GM12878 (cell line): ENCODE measurements around the gene GAL3ST2. TPM values are rescaled to one million over a fixed set of nuclear protein-coding genes. Genes with fewer than 3 reads are reported as not detected.

ENCODE experiments used
- ATAC-seq: fragments of 200-7000 bp; cut with Tn5 transposase; 3 replicates; pipeline ENCODE4 v1.9.1; 2020; ENCODE audit warnings: mild to moderate bottlenecking, moderate library complexity
- BruUV-seq: library from RNA; stranded (reverse); fragments of 400-500 nt; replicated peaks from 2 replicates; lab custom pipeline; 2021; lab: Mats Ljungman, UMichigan
- CTCF ChIA-PET: fragments of 300-600 bp; sonication (Branson Sonifier 250); formaldehyde crosslinking; extraction: SDS; loops from one replicate; lab custom pipeline; 2021; ENCODE audit warnings: inconsistent platforms; lab: Yijun Ruan, JAX
- POLR2A ChIA-PET: fragments of 350-600 bp; formaldehyde crosslinking; extraction: SDS; loops from one replicate; lab custom pipeline; 2021; ENCODE audit warnings: inconsistent platforms; lab: Charles Lee
- RAD21 ChIA-PET: fragments of 300-600 bp; sonication (Branson Sonifier 250); formaldehyde crosslinking; loops from one replicate; lab custom pipeline; 2023; ENCODE audit warnings: antibody characterized with exemption; ENCODE audit not compliant: unreplicated experiment; lab: Charles Lee
- SMC1A ChIA-PET: fragments of 300-600 bp; sonication (Branson Sonifier 250); formaldehyde crosslinking; loops from one replicate; lab custom pipeline; 2023; ENCODE audit not compliant: unreplicated experiment, uncharacterized antibody; lab: Charles Lee
- DNase-seq: peaks from one replicate; pipeline ENCODE4 v3.0.0-alpha.2; 2011; ENCODE audit warnings: low read depth, low spot score
- FAIRE-seq: peaks from 3 replicates; lab custom pipeline; 2011; peaks lifted over from hg19 to GRCh38; lab: Jason Lieb, UNC
- H2AFZ ChIP-seq: 2 replicates; pipeline ENCODE4 v1.6.0; 2011; ENCODE audit warnings: low read depth, low read length, control low read depth; ENCODE audit not compliant: control insufficient read depth
- H3K27ac ChIP-seq: 2 replicates; pipeline ENCODE4 v1.5.1; 2011; ENCODE audit warnings: control low read depth; ENCODE audit not compliant: control insufficient read depth, insufficient read depth
- H3K27me3 ChIP-seq, 2 experiments: replicated peaks in 1 of 2; 2 replicates each; pipeline versions ENCODE4 v1.6.0 to v1.6.1; 2011; ENCODE audit warnings: low read length in 1 of 2; ENCODE audit not compliant: control insufficient read depth in 2 of 2, insufficient read depth in 2 of 2
- H3K36me3 ChIP-seq, 2 experiments: 2 replicates each; pipeline ENCODE4 v1.5.1; 2011; ENCODE audit warnings: low read length in 1 of 2; ENCODE audit not compliant: control insufficient read depth in 2 of 2, insufficient read depth in 2 of 2
- H3K4me1 ChIP-seq: 2 replicates; pipeline ENCODE4 v1.6.1; 2011; ENCODE audit warnings: mild to moderate bottlenecking, low read length, moderate library complexity, mixed read lengths; ENCODE audit not compliant: control insufficient read depth, insufficient read depth
- H3K4me2 ChIP-seq: 2 replicates; pipeline ENCODE4 v1.6.0; 2011; ENCODE audit warnings: control low read depth; ENCODE audit not compliant: control insufficient read depth, insufficient read depth
- H3K4me3 ChIP-seq: fragments of 200-600 bp; sonication (generic); 2 replicates; pipeline ENCODE4 v1.5.1; 2016
- H3K79me2 ChIP-seq: 2 replicates; pipeline ENCODE4 v1.6.0; 2011; ENCODE audit warnings: low read length; ENCODE audit not compliant: control insufficient read depth, insufficient read depth
- H3K9ac ChIP-seq: 2 replicates; pipeline ENCODE4 v1.8.0; 2011; ENCODE audit warnings: low read length, control low read depth, mixed read lengths; ENCODE audit not compliant: control insufficient read depth, insufficient read depth
- H3K9me3 ChIP-seq: replicated peaks from 3 replicates; pipeline ENCODE4 v1.5.1; 2011; ENCODE audit warnings: mild to moderate bottlenecking, low read length; ENCODE audit not compliant: control insufficient read depth, insufficient read depth
- H4K20me1 ChIP-seq: 2 replicates; pipeline ENCODE4 v1.6.0; 2011; ENCODE audit not compliant: control insufficient read depth, insufficient read depth
- BMI1 ChIP-seq: fragments of 450-650 bp; IDR thresholded peaks from 2 replicates; pipeline ENCODE4 v1.6.1; 2016; ENCODE audit warnings: mild to moderate bottlenecking, moderate library complexity, borderline replicate concordance
- CBFB ChIP-seq: IDR thresholded peaks from 2 replicates; pipeline ENCODE4 v1.6.1; 2016; ENCODE audit warnings: antibody characterized with exemption, low read depth
- IKZF1 ChIP-seq: fragments of 450-650 bp; conservative IDR thresholded peaks from 2 replicates; pipeline ENCODE4 v1.6.1; 2017; ENCODE audit warnings: antibody characterized with exemption, mild to moderate bottlenecking
- SMAD5 ChIP-seq: IDR thresholded peaks from 2 replicates; pipeline ENCODE4 v1.6.1; 2016; ENCODE audit warnings: antibody characterized with exemption, low read depth
- SREBF2 ChIP-seq: IDR thresholded peaks from 2 replicates; pipeline ENCODE4 v1.6.1; 2012; ENCODE audit warnings: mild to moderate bottlenecking, low read length
- TCF3 ChIP-seq: IDR thresholded peaks from 2 replicates; pipeline ENCODE4 v1.6.1; 2012; ENCODE audit warnings: low read depth, mild to moderate bottlenecking, low read length, borderline replicate concordance; ENCODE audit not compliant: insufficient read depth
- ZNF622 ChIP-seq: fragments of 450-650 bp; IDR thresholded peaks from 2 replicates; pipeline ENCODE4 v1.6.1; 2017; ENCODE audit warnings: mild to moderate bottlenecking, inconsistent platforms
- WGBS: methylation state at CpG from one replicate; pipeline ENCODE4 v1.1.6; 2016; ENCODE audit warnings: low lambda C conversion rate; ENCODE audit not compliant: insufficient replicate concordance, insufficient coverage; ENCODE audit errors: missing lambda C conversion rate; 5-methylcytosine and 5-hydroxymethylcytosine counted together
- in situ Hi-C: fragments of 300-500 bp; cut with MboI; formaldehyde crosslinking; loops from 9 replicates; pipeline ENCODE4 v1.14.3; 2018; ENCODE audit warnings: mixed read lengths
- intact Hi-C: fragments of 100-400 bp; cut with micrococcal nuclease; formaldehyde crosslinking; loops from one replicate; pipeline ENCODE4 v1.14.2; 2022; ENCODE audit not compliant: unreplicated experiment
- polyA plus RNA-seq, 11 experiments: library from polyadenylated mRNA; depleted of rRNA in 4 of 11; unstranded in 6 of 11; stranded (reverse) in 5 of 11; fragments of >200 nt; fragmentation: Nextera tagmentation in 4 of 11; fragmentation: Illumina TruSeq in 1 of 11; extraction: Ambion mirVana in 4 of 11; extraction: Trizol in 1 of 11; gene quantifications; 1 replicate in 1 of 11; 2 replicates in 10 of 11; pipeline versions ENCODE4 v1.2.1 to v1.2.3, GENCODE V29; 2011 to 2016; ENCODE audit warnings: inconsistent platforms in 2 of 11, missing spikeins in 2 of 11, low read depth in 1 of 11
- total RNA-seq, 4 experiments: library from RNA; depleted of rRNA in 3 of 4; stranded (reverse); fragments of >200 nt in 3 of 4; fragmentation: Illumina TruSeq in 1 of 4; extraction: Trizol in 1 of 4; gene quantifications; 2 replicates each; pipeline versions ENCODE4 v1.2.1 to v1.2.3, GENCODE V29; 2013 to 2021
- TF ChIP-seq, protein P1 (sequence below): IDR thresholded peaks from 2 replicates; pipeline ENCODE4 v1.6.1; 2011; ENCODE audit warnings: mild to moderate bottlenecking, low read depth, low read length, moderate library complexity; ENCODE audit not compliant: insufficient replicate concordance
- TF ChIP-seq, protein P2 (sequence below): IDR thresholded peaks from 2 replicates; pipeline ENCODE4 v1.6.1; 2012; ENCODE audit warnings: mild to moderate bottlenecking, low read depth, low read length
- TF ChIP-seq, protein P3 (sequence below): fragments of 450-650 bp; conservative IDR thresholded peaks from 2 replicates; pipeline ENCODE4 v1.6.1; 2017; ENCODE audit warnings: mild to moderate bottlenecking, moderate library complexity
- TF ChIP-seq, protein P4 (sequence below): IDR thresholded peaks from 2 replicates; pipeline ENCODE4 v1.6.1; 2011; ENCODE audit warnings: low read depth, mild to moderate bottlenecking, low read length, moderate library complexity, borderline replicate concordance; ENCODE audit errors: extremely low read depth

The GAL3ST2 gene
- total and polyA plus RNA-seq, 10 of the 15 experiments (the other 5 are each of a cell fraction or from before 2014, with no cell fraction given): 0.09 to 0.36 (median 0.11) TPM; not detected in 7

DNA sequence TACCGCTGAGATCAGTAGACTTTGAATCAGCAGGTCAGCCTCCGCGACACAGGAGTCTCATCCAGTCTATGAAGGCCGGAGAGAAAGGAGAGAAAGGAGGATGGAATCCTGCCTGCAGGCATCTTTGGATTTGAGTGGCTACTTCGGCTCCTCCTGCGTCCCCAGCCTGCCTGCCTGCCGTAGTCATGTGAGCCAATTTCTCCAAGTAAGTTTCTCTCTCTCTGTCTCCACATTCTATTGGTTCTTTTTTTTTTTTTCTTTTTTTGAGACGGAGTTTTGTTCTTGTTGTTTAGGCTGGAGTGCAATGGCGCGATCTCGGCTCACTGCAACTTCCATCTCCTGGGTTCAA lies 65.4 kb downstream of the GAL3ST2 start (continued):
- no peak for TF ChIP-seq SREBF2
- TF ChIP-seq CBFB: no peak

DNA sequence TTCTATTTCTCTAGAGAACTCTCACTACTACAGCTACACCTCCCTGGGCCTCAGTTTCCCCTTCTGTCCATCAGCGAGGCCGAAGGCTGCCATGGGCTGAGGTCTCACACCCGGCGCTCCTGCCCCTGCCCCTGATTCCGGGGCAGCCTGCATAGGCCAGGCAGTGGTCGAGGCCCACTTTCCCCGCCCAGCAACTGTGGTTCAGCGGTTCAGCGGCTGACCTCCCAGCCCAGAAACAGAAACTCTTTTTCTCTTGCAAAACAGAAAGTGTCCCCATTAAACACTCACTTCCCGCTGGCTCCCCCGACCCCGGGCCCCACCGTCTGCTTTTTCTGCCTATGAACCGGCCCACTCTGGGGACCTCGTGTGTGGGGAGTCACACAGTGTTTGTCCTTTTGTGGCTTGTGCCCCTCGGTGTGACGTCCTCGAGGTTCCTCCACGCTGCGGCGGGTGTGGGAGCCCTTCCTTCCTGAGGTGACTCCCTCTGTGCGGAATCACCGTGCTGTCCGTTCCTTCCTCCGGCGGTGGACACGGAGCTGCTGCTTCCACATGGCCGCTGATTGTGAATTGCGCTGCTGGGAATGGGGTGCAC lies 66.1 kb downstream of the GAL3ST2 start:
- Histone ChIP-seq H3K9ac (peak overlapping the region; percentile 44), H3K36me3 (no peaks in the 10 kb centered on the region), H4K20me1 (no peaks in the 10 kb centered on the region), H3K4me3 (peak overlapping the region; percentile 43; the same call in 1 of the 2 replicates), H3K4me2 (peak overlapping the region; percentile 96), H3K4me1 (peaks cover 23% of the 10 kb centered on the region), H3K9me3 (no peaks in the 10 kb centered on the region), H2AFZ (peak overlapping the region; percentile 89), H3K27me3 (no peaks in the 10 kb centered on the region; a peak in 1 of 4 replicates), H3K79me2 (no peaks in the 10 kb centered on the region), H3K27ac (peak overlapping the region; percentile 58; the same call in 1 of the 2 replicates)
- BruUV-seq: no TSS peak
- ATAC-seq (peak; percentile 80), DNase-seq (no peak), FAIRE-seq (peak; percentile 7)
- CTCF ChIA-PET: no interaction called here
- POLR2A ChIA-PET: no interaction called here
- WGBS: 3% methylated on average over 29 of the region's 29 CpGs
- intact Hi-C loops (loop anchor here (5.0 to 10.0 kb wide), 2 partner anchors 40 to 108 kb away; partner anchors contain the start of gene D2HGDH), in situ Hi-C loops (no loop called here)
- RAD21 ChIA-PET: interaction anchor here (1.5 kb wide), 1 partner anchor 80 kb away, joined by 3 read pairs; no protein-coding TSS in a partner anchor
- SMC1A ChIA-PET: no interaction called here
- no peak for TF ChIP-seq SMAD5
- TF ChIP-seq, protein P1, sequence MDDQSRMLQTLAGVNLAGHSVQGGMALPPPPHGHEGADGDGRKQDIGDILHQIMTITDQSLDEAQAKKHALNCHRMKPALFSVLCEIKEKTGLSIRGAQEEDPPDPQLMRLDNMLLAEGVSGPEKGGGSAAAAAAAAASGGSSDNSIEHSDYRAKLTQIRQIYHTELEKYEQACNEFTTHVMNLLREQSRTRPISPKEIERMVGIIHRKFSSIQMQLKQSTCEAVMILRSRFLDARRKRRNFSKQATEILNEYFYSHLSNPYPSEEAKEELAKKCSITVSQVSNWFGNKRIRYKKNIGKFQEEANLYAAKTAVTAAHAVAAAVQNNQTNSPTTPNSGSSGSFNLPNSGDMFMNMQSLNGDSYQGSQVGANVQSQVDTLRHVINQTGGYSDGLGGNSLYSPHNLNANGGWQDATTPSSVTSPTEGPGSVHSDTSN: no peak
- TF ChIP-seq TCF3: no peak
- TF ChIP-seq, protein P2, sequence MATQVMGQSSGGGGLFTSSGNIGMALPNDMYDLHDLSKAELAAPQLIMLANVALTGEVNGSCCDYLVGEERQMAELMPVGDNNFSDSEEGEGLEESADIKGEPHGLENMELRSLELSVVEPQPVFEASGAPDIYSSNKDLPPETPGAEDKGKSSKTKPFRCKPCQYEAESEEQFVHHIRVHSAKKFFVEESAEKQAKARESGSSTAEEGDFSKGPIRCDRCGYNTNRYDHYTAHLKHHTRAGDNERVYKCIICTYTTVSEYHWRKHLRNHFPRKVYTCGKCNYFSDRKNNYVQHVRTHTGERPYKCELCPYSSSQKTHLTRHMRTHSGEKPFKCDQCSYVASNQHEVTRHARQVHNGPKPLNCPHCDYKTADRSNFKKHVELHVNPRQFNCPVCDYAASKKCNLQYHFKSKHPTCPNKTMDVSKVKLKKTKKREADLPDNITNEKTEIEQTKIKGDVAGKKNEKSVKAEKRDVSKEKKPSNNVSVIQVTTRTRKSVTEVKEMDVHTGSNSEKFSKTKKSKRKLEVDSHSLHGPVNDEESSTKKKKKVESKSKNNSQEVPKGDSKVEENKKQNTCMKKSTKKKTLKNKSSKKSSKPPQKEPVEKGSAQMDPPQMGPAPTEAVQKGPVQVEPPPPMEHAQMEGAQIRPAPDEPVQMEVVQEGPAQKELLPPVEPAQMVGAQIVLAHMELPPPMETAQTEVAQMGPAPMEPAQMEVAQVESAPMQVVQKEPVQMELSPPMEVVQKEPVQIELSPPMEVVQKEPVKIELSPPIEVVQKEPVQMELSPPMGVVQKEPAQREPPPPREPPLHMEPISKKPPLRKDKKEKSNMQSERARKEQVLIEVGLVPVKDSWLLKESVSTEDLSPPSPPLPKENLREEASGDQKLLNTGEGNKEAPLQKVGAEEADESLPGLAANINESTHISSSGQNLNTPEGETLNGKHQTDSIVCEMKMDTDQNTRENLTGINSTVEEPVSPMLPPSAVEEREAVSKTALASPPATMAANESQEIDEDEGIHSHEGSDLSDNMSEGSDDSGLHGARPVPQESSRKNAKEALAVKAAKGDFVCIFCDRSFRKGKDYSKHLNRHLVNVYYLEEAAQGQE: no peak
- no peak for TF ChIP-seq ZNF622
- peak; percentile 88 for TF ChIP-seq IKZF1
- TF ChIP-seq CBFB: peak; percentile 27; the same call in 1 of the 2 replicates
- TF ChIP-seq, protein P3, sequence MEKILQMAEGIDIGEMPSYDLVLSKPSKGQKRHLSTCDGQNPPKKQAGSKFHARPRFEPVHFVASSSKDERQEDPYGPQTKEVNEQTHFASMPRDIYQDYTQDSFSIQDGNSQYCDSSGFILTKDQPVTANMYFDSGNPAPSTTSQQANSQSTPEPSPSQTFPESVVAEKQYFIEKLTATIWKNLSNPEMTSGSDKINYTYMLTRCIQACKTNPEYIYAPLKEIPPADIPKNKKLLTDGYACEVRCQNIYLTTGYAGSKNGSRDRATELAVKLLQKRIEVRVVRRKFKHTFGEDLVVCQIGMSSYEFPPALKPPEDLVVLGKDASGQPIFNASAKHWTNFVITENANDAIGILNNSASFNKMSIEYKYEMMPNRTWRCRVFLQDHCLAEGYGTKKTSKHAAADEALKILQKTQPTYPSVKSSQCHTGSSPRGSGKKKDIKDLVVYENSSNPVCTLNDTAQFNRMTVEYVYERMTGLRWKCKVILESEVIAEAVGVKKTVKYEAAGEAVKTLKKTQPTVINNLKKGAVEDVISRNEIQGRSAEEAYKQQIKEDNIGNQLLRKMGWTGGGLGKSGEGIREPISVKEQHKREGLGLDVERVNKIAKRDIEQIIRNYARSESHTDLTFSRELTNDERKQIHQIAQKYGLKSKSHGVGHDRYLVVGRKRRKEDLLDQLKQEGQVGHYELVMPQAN: no peak
- TF ChIP-seq BMI1: no peak
- TF ChIP-seq, protein P4, sequence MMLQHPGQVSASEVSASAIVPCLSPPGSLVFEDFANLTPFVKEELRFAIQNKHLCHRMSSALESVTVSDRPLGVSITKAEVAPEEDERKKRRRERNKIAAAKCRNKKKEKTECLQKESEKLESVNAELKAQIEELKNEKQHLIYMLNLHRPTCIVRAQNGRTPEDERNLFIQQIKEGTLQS: no peak
